Daoy (cell line): Measurements from ENCODE around the gene WASHC2C. TPM values are rescaled to one million over a fixed set of nuclear protein-coding genes. Genes with fewer than 3 reads are reported as not detected.

ENCODE experiments used
- total RNA-seq: library from RNA; depleted of rRNA; stranded (reverse); fragments of >200 nt; shearing (Covaris generic); gene quantifications from 2 replicates; pipeline ENCODE4 v1.2.3, GENCODE V29; 2014; rRNA removed

WASHC2C gene
- total RNA-seq, 1 experiment from 2014 or later: 15.6 TPM

Other genes with a start within 250 kb of the WASHC2C start
- gene ZFAND4, start 54.5 kb upstream of the WASHC2C start, total RNA-seq: 7.0 and 9.1 TPM in 2 replicates
- gene AGAP4, start 120.2 kb downstream of the WASHC2C start, total RNA-seq: 3.2 and 3.6 TPM in 2 replicates
- 113 and 127 TPM in 2 replicates for gene TIMM23, start 245.2 kb downstream of the WASHC2C start, total RNA-seq